HG03064 (cell line): Measurements from ENCODE around the gene ZSWIM2.
"Not testable (repeated sequence)": the region's sequence is repeated elsewhere in the genome, so short reads cannot be mapped to it uniquely, and the experiment has no call there.

Experiments
- ATAC-seq: cut with Tn5 transposase; IDR thresholded peaks from one replicate; pipeline ENCODE4 v1.9.1; 2021; ENCODE audit warnings: low read depth; ENCODE audit not compliant: unreplicated experiment

Gene ZSWIM2, protein sequence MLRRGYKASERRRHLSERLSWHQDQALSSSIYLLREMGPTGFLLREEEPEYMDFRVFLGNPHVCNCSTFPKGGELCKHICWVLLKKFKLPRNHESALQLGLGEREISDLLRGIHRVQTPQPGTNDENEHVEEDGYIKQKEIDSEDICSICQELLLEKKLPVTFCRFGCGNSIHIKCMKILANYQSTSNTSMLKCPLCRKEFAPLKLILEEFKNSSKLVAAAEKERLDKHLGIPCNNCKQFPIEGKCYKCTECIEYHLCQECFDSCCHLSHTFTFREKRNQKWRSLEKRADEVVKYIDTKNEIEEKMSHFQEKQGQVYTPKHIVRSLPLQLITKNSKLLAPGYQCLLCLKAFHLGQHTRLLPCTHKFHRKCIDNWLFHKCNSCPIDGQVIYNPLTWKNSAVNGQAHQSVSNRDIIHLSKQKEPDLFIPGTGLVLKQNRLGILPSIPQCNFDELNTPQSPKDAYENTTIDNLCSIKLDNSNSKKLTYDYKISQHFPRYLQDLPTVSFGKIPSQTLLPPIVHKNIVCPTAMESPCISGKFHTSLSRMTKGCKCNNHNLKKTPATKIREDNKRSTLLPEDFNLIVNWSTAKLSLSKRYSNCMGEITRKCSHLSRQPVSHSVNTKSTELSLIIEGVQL

DNA sequence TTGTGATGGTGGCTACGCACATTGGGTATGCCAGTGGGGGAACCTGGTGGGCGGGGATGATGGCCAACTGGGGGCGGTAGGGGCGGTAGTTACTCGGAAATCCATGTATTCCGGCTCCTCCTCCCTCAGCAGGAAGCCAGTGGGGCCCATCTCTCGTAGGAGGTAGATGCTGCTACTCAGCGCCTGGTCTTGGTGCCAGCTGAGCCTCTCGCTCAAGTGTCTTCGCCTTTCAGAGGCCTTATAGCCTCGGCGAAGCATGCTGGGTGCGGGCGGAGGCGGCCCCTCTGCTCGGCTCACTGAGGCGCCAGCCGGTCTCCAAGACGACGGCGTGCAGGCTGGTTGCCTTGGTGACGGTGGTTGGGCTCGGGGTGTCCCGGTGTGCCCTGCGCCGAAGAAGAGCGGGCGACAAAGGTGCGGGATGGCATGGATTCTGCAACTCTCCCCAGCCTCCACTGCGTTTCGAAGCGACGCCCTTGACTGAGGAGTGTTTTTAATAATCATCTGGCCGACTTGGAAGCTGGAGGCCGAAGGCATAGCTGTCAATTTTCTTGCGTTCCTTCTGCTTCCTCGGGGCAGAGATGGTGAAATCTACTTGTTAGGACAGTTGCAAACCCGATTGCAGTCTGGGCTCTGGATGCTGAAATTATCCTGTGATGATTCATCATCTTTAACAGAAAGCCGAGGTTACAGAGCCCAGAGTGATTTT is at the start of gene ZSWIM2:
TSS of gene ZSWIM2 (minus strand) at position 298 of the 706 bp plus-strand sequence. CDS start at position 258, 40 bp downstream.
- peak; percentile 89 for ATAC-seq

DNA sequence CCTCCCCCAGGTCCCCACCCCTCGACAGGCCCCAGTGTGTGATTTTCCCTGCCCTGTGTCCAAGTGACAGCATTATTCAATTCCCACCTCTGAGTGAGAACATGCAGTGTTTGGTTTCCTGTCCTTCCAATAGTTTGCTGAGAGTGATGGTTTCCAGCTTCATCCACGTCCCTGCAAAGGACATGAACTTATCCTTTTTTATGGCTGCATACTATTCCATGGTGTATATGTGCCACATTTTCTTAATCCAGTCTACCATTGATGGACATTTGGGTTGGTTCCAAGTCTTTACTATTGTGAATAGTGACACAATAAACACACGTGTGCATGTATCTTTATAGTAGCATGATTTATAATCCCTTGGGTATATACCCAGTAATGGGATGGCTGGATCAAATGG is 47.2 kb upstream of the ZSWIM2 start:
- ATAC-seq, result not testable (repeated sequence)

DNA sequence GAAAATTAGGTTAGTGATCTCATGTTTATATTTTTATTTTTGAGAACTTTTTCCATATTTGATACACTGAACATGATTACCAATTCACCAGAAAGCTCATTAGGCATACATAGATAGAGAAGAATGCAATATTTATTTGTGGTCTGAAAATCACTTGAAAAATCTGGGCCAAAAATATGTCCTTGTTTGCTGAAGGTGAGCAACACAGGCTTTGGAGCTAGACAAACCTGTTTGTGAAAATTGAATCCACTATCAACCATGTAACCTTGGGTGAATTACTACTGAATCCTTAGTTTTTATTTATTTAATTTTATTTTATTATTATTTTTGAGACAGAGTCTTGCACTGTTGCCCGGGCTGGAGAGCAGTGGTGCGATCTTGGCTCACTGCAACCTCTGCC is 46.5 kb upstream of the ZSWIM2 start:
- no peak for ATAC-seq

GRCh38 chr2:186894478-186894877 is 45.5 kb upstream of the ZSWIM2 start:
- ATAC-seq, result no peak

- ATAC-seq, result no peak
Observed at GRCh38 chr2:186892821-186893220, 43.9 kb upstream of the ZSWIM2 start.

DNA sequence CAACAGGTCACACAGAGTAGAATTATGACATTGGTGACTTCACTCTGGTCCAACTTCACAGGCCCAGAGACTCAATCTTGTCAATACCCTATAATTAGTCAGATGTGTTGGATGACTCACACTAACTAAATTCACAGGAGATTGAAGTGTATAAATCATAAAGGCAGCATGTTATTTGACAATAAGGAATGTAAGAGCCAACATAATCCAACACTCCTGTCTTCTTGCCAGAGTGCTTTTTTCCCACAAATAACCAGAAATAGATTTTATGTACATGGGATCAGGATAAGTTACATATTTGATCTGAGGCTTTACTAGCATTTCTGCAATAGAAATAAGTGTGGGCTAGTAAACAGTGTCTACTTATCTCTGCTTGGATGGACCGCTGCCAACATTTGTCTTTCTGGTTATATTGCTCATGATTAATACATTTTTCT is 42.2 kb upstream of the ZSWIM2 start:
- no peak for ATAC-seq

DNA sequence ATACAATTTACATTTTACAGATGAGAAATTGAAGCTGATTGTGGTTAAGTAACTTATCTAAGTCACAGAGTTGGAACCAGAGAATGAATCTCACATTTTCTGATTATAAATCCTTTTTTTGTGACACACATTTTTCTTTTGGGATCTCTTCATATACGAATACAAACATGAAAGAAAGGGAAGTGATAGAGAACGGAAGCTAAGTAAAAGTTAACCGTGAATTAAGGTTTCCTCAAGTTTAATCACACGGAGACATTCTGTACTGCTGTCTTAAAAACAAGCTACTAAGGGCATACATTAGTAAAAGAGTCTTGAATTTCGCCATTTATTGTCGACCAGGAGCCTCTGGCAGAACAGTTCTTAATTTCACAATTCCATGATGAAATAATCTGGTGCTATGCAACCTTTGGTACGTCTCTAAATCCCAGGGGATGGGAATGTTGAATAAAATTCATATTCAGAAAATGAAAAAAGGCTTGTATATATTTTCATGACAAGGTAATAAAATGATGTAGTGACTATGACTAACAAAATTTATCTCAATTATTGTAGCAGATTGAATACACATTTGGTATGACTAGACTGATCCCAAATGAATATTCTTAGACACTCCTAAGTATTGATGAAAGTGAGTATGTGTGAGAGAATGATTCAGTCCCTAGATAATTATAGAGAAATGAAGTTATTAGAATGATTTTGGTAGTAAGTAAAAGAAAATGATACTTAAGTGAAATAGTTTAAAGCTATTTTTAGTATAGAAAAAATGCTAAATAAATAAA is 40.3 kb upstream of the ZSWIM2 start:
- ATAC-seq, result no peak

GRCh38 chr2:186887107-186888090 is 38.4 kb upstream of the ZSWIM2 start:
- ATAC-seq, result no peak

DNA sequence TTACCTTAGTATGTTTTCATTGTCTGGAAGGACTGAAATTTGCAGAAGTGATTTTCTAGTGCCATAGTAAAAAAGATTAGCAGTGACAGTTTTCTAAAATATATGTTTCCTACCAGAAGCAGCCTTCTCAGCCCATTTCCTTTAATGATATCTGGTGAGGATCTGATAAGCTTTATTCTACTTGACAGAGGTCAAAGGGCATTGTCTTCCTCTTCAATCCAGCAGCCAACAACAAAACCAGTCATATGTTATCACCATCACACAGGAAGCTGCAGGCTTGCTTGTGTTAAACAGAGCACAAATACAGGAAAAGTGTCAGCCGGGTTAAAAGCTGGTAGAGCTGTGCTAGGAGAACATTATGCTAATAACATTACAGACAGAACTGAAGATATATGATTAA is 35.6 kb upstream of the ZSWIM2 start:
- no peak for ATAC-seq

DNA sequence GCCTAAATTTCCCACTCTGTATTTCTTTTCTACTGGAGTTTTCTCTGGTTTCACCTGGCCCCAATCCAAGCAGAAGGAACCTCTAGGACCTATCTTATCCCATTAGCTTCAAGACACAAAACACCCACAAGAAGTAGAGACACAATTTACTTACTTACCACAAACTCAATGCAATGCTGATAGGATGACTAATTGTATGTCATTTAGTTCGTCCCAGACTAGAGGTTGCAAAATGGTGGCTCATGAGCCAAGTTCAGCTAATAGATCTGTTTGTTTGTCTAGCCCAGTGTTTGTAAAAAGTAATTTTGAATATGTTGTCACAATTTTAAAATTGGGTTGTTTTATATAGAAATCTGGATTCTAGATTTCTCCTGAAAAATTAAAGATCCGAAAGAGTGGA is 34.7 kb upstream of the ZSWIM2 start:
- no peak for ATAC-seq

DNA sequence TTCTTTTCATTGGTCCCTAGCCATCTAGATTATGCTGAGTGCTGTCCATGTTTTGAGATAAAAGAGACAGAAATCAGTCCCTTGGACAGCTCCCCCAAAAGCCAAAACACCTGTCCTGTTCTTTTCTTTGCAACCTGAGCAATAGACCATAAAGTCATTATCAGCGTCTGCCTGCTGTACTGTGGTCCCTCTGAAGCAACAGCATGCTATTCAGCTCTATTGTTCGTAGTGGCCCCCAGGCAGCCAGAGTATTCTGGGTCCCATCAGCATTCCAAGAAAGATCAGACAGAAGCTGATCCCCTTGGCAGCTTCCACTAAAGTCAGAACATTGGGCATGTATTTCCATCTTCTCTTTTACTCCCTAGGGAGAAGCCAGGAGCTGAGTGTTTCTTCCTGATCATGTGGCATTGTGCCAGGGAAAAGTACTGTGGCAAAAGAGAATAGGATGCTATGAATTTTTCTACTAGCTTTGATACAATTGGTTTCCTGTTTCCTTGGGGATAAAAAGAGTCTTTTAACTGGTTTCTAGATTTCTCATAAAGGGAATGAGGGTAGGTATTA is 33.6 kb upstream of the ZSWIM2 start:
- no peak for ATAC-seq

DNA sequence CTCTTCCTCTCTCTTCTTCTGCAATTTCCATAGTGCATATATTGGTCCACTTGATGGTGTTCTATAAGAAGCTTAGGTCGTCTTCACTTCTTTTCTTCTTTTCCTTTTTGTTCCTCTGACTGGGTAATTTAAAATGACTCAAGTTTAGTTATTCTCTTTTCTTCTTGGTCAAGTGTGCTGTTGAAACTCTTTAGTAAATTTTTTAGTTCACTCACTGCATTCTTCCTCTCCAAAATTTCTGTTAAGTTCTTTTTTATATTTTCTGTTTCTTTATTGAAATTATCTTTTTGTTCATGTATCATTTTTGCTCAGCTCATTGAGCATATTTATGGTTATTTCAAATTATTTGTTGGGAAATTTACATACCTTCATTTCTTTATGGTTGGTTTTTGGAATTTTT is 32.7 kb upstream of the ZSWIM2 start:
- ATAC-seq, result no peak

GRCh38 chr2:186879312-186879711 is 30.3 kb upstream of the ZSWIM2 start:
- ATAC-seq, result no peak

GRCh38 chr2:186874713-186875112 is 25.7 kb upstream of the ZSWIM2 start:
- no peak for ATAC-seq

- no peak for ATAC-seq
Observed at GRCh38 chr2:186871881-186872280, 22.9 kb upstream of the ZSWIM2 start.

GRCh38 chr2:186868344-186868743 is 19.4 kb upstream of the ZSWIM2 start:
- ATAC-seq, result no peak

GRCh38 chr2:186862869-186863709 is 14.1 kb upstream of the ZSWIM2 start:
- ATAC-seq, result no peak

- ATAC-seq, result no peak
Observed at GRCh38 chr2:186855216-186855615, 6.2 kb upstream of the ZSWIM2 start.
